ENCODE measurements around the gene S100A4.
"Not testable (repeated sequence)": the region's sequence is repeated elsewhere in the genome, so short reads cannot be mapped to it uniquely, and the experiment has no call there.

Gene S100A4

GRCh38 chr1:153545067-153546055 is at the start of gene S100A4:
TSS of gene S100A4 (minus strand) at chr1:153545806. CDS start at chr1:153544794, 1,012 bp downstream.
- DNase-seq (ENCODE audit: low read depth in 1 of 2, low spot score in 1 of 2) = peak; percentile 74 to 79

- DNase-seq (ENCODE audit: low read depth in 1 of 2, low spot score in 1 of 2) = no peak
Observed at GRCh38 chr1:153592748-153593147, 47.1 kb upstream of the S100A4 start.

GRCh38 chr1:153588482-153588881 is 42.9 kb upstream of the S100A4 start:
- DNase-seq (ENCODE audit: low read depth in 1 of 2, low spot score in 1 of 2) = no peak

- DNase-seq (ENCODE audit: low read depth in 1 of 2, low spot score in 1 of 2) = not testable (repeated sequence)
Observed at GRCh38 chr1:153588033-153588432, 42.4 kb upstream of the S100A4 start.

GRCh38 chr1:153587314-153587713 is 41.7 kb upstream of the S100A4 start:
- no peak for DNase-seq (ENCODE audit: low read depth in 1 of 2, low spot score in 1 of 2)

- no peak for DNase-seq (ENCODE audit: low read depth in 1 of 2, low spot score in 1 of 2)
Observed at GRCh38 chr1:153586347-153586746, 40.7 kb upstream of the S100A4 start.

GRCh38 chr1:153585006-153585405 is 39.4 kb upstream of the S100A4 start:
- no peak for DNase-seq (ENCODE audit: low read depth in 1 of 2, low spot score in 1 of 2)

- DNase-seq (ENCODE audit: low read depth in 1 of 2, low spot score in 1 of 2) = no peak
Observed at GRCh38 chr1:153583976-153584375, 38.4 kb upstream of the S100A4 start.

- DNase-seq (ENCODE audit: low read depth in 1 of 2, low spot score in 1 of 2) = not testable (repeated sequence)
Observed at GRCh38 chr1:153583514-153583913, 37.9 kb upstream of the S100A4 start.

- DNase-seq (ENCODE audit: low read depth in 1 of 2, low spot score in 1 of 2) = not testable (repeated sequence)
Observed at GRCh38 chr1:153582836-153583235, 37.2 kb upstream of the S100A4 start.

- DNase-seq (ENCODE audit: low read depth in 1 of 2, low spot score in 1 of 2) = no peak
Observed at GRCh38 chr1:153578936-153579335, 33.3 kb upstream of the S100A4 start.

GRCh38 chr1:153578490-153578889 is 32.9 kb upstream of the S100A4 start:
- DNase-seq (ENCODE audit: low read depth in 1 of 2, low spot score in 1 of 2) = no peak

- no peak for DNase-seq (ENCODE audit: low read depth in 1 of 2, low spot score in 1 of 2)
Observed at GRCh38 chr1:153577624-153578051, 32.0 kb upstream of the S100A4 start.

- DNase-seq (ENCODE audit: low read depth in 1 of 2, low spot score in 1 of 2) = no peak
Observed at GRCh38 chr1:153577138-153577537, 31.5 kb upstream of the S100A4 start.

GRCh38 chr1:153575497-153575896 is 29.9 kb upstream of the S100A4 start:
- not testable (repeated sequence) for DNase-seq (ENCODE audit: low read depth in 1 of 2, low spot score in 1 of 2)

GRCh38 chr1:153575081-153575491 is 29.5 kb upstream of the S100A4 start:
- not testable (repeated sequence) for DNase-seq (ENCODE audit: low read depth in 1 of 2, low spot score in 1 of 2)

- no peak for DNase-seq (ENCODE audit: low read depth in 1 of 2, low spot score in 1 of 2)
Observed at GRCh38 chr1:153573351-153573750, 27.7 kb upstream of the S100A4 start.

GRCh38 chr1:153572569-153573015 is 27.0 kb upstream of the S100A4 start:
- no peak for DNase-seq (ENCODE audit: low read depth in 1 of 2, low spot score in 1 of 2)

GRCh38 chr1:153571706-153572105 is 26.1 kb upstream of the S100A4 start:
- DNase-seq (ENCODE audit: low read depth in 1 of 2, low spot score in 1 of 2) = no peak

GRCh38 chr1:153570874-153571273 is 25.3 kb upstream of the S100A4 start:
- DNase-seq (ENCODE audit: low read depth in 1 of 2, low spot score in 1 of 2) = no peak

GRCh38 chr1:153569465-153569864 is 23.9 kb upstream of the S100A4 start:
- no peak for DNase-seq (ENCODE audit: low read depth in 1 of 2, low spot score in 1 of 2)

- peak; percentile 63 to 66 for DNase-seq (ENCODE audit: low read depth in 1 of 2, low spot score in 1 of 2)
Observed at GRCh38 chr1:153568367-153569099, 22.9 kb upstream of the S100A4 start.

Data from activated T-helper 1 cell treated with anti-CD3 and anti-CD28 coated beads, Interleukin-2, amount 50 U/mL, for 16 hours (primary cell).